ENCODE results near the gene BATF.

BATF gene

GRCh38 chr14:75595226-75595625 is 73.0 kb downstream of the BATF start:
- no peak for DNase-seq (ENCODE audit: low read depth in 2 of 2)

All from stimulated activated CD8-positive, alpha-beta memory T cell treated with anti-CD3 and anti-CD28 coated beads, Interleukin-15, amount 100 ng/mL, for 48 hours (primary cell).